Sigmoid colon (tissue), 7 donors: ENCODE data around the gene CNKSR1. TPM values are rescaled to one million over a fixed set of nuclear protein-coding genes. Genes with fewer than 3 reads are reported as not detected.

Experiments
- DNase-seq: peaks from one replicate; pipeline ENCODE4 v3.0.0-alpha.2; 2019
- H3K27ac ChIP-seq, 4 donors: fragments of 200-600 bp; sonication (generic); one replicate each; pipeline ENCODE4 v1.5.1; 2016 to 2019; ENCODE audit warnings: mild to moderate bottlenecking in 1 of 4
- H3K27me3 ChIP-seq, 3 donors: fragments of 200-600 bp; sonication (generic); one replicate each; pipeline ENCODE4 v1.5.1; 2019; ENCODE audit warnings: mild to moderate bottlenecking in 1 of 3
- H3K36me3 ChIP-seq, 4 donors: fragments of 200-600 bp; sonication (generic); one replicate each; pipeline ENCODE4 v1.5.1; 2016 to 2019
- H3K4me1 ChIP-seq, 4 donors: fragments of 200-600 bp; sonication (generic); one replicate each; pipeline ENCODE4 v1.5.1; 2017 to 2019
- H3K4me3 ChIP-seq, 4 donors: fragments of 200-600 bp; sonication (generic); one replicate each; pipeline ENCODE4 v1.5.1; 2017 to 2019; ENCODE audit warnings: mild to moderate bottlenecking in 2 of 4, moderate library complexity in 1 of 4
- H3K9me3 ChIP-seq, 4 donors: fragments of 200-600 bp in 3 of 4; sonication (generic) in 3 of 4; one replicate each; pipeline versions ENCODE4 v1.5.1 to v1.6.1; 2013 to 2019
- EP300 ChIP-seq, 4 donors: sonication (generic); formaldehyde crosslinking; IDR thresholded peaks; one replicate each; pipeline ENCODE4 v1.6.1; 2017; ENCODE audit warnings: antibody characterized with exemption in 4 of 4
- POLR2A ChIP-seq, 2 donors: fragments of 450-650 bp; IDR thresholded peaks; one replicate each; pipeline ENCODE4 v1.6.1; 2016; ENCODE audit warnings: antibody characterized with exemption in 2 of 2, mild to moderate bottlenecking in 2 of 2, moderate library complexity in 2 of 2
- POLR2AphosphoS5 ChIP-seq, 4 donors: sonication (generic); formaldehyde crosslinking; IDR thresholded peaks; one replicate each; pipeline ENCODE4 v1.6.1; 2017; ENCODE audit warnings: antibody characterized with exemption in 4 of 4
- WGBS, 2 donors: extraction: QIAGEN DNeasy Blood & Tissue Kit; methylation state at CpG; one replicate each; pipeline ENCODE4 v1.1.7; 2013; 5-methylcytosine and 5-hydroxymethylcytosine counted together
- intact Hi-C: fragments of 100-400 bp; cut with DNase I; formaldehyde crosslinking; loops from one replicate; pipeline ENCODE4 v1.15.1; 2023
- polyA plus RNA-seq, 3 donors: library from polyadenylated mRNA; stranded (reverse); fragments of 200-250 nt; gene quantifications; one replicate each; pipeline ENCODE4 v1.2.3, GENCODE V29; 2013
- total RNA-seq, 4 donors: library from RNA; depleted of rRNA; stranded (reverse); fragments of >200 nt; gene quantifications; one replicate each; pipeline ENCODE4 v1.1.0, GENCODE V29; 2016
- TF ChIP-seq, protein P1 (sequence below), 4 experiments: fragments of 450-650 bp in 3 of 4; fragments of 200-600 bp in 1 of 4; IDR thresholded peaks; one replicate each; pipeline ENCODE4 v1.5.1; 2016 to 2019; ENCODE audit warnings: antibody characterized with exemption in 4 of 4, mild to moderate bottlenecking in 3 of 4, moderate library complexity in 2 of 4
- donor health status: healthy with polysubstance abuse.
- donor health status: Bipolar disorder and iron deficiency.
- donor health status: healthy.

The CNKSR1 gene
- total and polyA plus RNA-seq, 7 donors, result 0.82 to 29.0 (median 9.3) TPM; not detected in 1

DNA sequence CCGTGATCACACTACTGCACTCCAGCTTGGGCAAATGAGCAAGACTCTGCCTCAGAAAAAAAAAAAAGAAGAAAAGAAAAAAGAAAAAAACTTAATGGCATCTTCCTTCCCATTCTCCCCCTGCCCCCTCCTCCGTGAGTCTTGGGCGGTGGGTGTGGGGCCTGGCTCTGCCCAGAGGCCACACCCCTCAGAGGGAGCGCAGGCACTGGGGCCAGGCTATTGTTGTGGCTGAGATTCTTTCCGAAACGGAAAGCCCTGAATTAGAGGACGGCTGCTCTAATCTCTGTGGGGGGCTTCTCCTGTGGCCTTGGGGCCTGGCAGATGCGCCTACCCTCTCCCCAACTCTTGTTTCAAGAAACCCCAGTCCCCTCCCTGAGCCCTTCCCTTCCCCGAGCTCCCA, 22.5 kb upstream of the CNKSR1 start:
- TF ChIP-seq, protein P1, sequence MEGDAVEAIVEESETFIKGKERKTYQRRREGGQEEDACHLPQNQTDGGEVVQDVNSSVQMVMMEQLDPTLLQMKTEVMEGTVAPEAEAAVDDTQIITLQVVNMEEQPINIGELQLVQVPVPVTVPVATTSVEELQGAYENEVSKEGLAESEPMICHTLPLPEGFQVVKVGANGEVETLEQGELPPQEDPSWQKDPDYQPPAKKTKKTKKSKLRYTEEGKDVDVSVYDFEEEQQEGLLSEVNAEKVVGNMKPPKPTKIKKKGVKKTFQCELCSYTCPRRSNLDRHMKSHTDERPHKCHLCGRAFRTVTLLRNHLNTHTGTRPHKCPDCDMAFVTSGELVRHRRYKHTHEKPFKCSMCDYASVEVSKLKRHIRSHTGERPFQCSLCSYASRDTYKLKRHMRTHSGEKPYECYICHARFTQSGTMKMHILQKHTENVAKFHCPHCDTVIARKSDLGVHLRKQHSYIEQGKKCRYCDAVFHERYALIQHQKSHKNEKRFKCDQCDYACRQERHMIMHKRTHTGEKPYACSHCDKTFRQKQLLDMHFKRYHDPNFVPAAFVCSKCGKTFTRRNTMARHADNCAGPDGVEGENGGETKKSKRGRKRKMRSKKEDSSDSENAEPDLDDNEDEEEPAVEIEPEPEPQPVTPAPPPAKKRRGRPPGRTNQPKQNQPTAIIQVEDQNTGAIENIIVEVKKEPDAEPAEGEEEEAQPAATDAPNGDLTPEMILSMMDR (IDR thresholded peaks at IDR 0.05), result no peak
- TF ChIP-seq POLR2A (IDR thresholded peaks at IDR 0.05), result no peak
- TF ChIP-seq POLR2AphosphoS5 (IDR thresholded peaks at IDR 0.05), result no peak
- TF ChIP-seq EP300 (IDR thresholded peaks at IDR 0.05), result no peak
- no peak for DNase-seq
- Histone ChIP-seq H3K4me3 (no peak overlapping the region), H3K27ac (peak overlapping the region in 2 of 4 donors; percentile 31 to 66), H3K9me3 (no peaks in the 10 kb centered on the region), H3K36me3 (no peaks in the 10 kb centered on the region), H3K27me3 (peaks cover 7 to 30% (median 16%) of the 10 kb centered on the region in 3 donors), H3K4me1 (no peaks in the 10 kb centered on the region)
- WGBS, 2 donors, result 46 to 52% methylated on average over 9 of the region's 9 CpGs
- intact Hi-C loops, result no loop called here

DNA sequence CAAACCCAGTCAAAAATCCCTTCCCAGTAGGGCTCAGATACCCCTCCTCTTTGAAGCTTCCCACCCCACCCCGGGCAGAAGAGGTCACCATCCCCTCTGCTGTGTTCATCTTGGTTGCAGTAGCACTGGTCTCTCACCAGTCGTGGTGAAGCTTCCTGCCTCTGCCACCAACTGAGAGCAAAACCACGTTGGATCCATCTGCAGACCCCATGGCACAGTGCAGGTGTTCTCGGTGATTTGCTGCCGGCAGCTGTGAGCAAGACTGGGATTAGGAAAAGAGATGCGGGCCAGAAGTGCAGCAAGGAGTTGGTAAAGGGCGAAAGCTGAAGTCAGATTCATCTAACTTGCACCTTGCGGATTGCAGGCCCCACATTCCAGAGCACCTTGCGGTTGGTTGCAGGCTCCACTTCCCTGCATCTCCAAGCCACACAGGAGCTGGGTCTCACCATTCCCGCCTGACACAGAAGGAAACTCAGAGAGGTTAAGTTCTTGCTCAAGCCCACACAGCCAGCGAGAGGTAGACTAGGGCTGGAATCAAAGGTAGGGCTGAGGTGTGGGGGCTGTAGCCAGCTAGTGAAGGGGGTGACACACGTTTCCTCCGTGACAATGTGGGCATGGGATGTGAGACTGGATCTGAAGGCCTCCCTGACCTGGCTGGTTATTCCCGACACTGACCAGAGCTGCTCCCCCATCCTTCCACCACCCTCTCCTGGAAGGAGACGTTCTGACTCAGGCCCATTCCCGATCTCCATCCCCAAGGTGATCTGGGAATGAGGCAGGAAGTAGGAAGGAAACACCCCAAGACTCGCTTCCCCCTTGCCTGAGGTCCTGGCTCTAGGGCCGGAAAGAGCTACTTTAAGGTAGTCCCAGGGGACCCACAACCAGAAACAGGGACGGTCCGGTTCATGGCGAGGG, 21.7 kb upstream of the CNKSR1 start:
- Histone ChIP-seq H3K9me3 (no peaks in the 10 kb centered on the region), H3K27me3 (peaks cover 7 to 30% (median 16%) of the 10 kb centered on the region in 3 donors), H3K4me3 (peak overlapping the region in 1 of 4 donors; percentile 8), H3K36me3 (no peaks in the 10 kb centered on the region), H3K4me1 (peaks cover 0 to under 1% (median 0%) of the 10 kb centered on the region in 4 donors), H3K27ac (peak overlapping the region in 3 of 4 donors; percentile 12 to 66 (median 31))
- intact Hi-C loops, result no loop called here
- DNase-seq, result no peak
- WGBS, 2 donors, result 64 to 72% methylated on average over 21 of the region's 21 CpGs
- no peak for TF ChIP-seq EP300 (IDR thresholded peaks at IDR 0.05)
- TF ChIP-seq POLR2AphosphoS5 (IDR thresholded peaks at IDR 0.05), result peak in 1 of 4 donors; percentile 52

DNA sequence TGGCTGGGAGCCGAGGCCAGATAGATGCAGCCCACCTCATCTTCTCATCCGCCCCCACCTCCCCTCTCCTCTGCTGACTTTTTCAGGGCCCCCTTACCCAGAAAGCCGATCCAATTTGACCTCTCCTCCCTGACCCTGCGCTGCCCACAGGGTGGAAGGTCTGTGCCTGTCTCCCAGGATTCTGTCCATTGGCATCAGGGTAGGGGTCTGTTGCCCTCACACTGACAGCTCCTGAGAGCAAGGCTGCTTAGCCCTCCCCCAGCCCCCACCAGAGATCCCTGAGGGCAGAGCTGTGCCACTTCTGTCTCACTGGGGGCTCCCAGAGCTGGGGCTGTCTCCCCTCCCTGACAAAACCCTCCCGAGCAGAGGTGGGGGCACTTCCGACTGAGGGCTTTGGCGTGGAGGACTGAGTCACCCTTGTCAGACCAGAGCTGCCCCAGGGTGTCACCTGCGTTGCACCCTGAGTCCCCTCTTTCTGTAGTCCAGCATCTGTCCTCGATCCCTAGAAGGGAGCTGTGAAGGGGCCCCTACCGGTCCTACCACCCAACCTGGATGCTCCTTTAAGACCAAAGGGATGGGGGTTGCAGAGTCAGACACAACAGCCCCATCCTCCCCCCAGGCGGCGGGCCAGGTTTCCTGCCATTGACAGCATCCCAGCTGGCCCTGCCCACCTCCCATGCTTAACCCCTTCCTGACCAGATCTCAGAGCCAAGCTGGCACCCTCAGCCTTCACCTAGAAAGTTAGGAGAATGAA, 20.8 kb upstream of the CNKSR1 start:
- Histone ChIP-seq H3K4me3 (peak overlapping the region in 3 of 4 donors; percentile 5 to 15 (median 8)), H3K4me1 (peaks cover 0 to 8% (median 6%) of the 10 kb centered on the region in 4 donors), H3K9me3 (no peaks in the 10 kb centered on the region), H3K36me3 (no peaks in the 10 kb centered on the region), H3K27me3 (peaks cover 7 to 30% (median 16%) of the 10 kb centered on the region in 3 donors), H3K27ac (peak overlapping the region in 2 of 4 donors; percentile 12 to 61)
- 28 to 37% methylated on average over 12 of the region's 12 CpGs for WGBS, 2 donors
- TF ChIP-seq EP300 (IDR thresholded peaks at IDR 0.05) (no peak), POLR2A (IDR thresholded peaks at IDR 0.05) (no peak)
- intact Hi-C loops, result no loop called here
- no peak for DNase-seq

DNA sequence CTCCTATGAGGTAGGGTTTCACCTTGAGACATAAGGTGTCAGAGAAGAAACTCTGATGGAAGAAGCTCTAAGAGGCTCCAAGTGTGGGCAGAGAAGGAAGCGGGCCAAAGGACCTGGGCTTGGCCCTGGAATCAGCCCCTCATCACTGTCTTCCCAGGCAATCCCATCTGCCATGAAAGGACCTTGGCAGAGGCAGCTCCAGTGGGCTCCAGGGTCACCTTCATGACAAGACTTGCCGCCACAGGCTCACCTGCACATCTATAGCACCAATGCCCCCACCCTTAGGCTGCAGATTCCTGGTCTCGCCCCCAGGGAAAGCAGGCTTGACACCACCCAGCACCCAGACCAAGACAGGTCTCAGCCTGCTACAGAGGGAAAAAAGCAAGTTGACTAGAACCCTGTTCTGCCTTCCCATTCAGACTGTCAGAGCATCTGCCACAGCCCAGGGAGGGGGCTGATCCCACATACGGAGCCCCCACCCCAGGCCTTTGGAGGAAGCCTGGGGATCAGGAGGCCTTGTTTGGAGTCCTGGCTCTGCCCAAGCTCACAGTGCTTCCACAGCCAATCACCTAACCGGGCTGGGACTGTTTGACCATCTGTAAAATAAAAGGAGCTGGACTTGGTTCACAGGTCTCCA, 18.9 kb upstream of the CNKSR1 start:
- H3K27ac ChIP-seq, result peak overlapping the region in 2 of 4 donors; percentile 7 to 45
- WGBS, 2 donors, result 89 to 90% methylated on average over 5 of the region's 5 CpGs
- peak overlapping the region in 2 of 4 donors; percentile 14 to 54 for H3K4me3 ChIP-seq
- TF ChIP-seq EP300 (IDR thresholded peaks at IDR 0.05) (no peak), POLR2A (IDR thresholded peaks at IDR 0.05) (no peak), POLR2AphosphoS5 (IDR thresholded peaks at IDR 0.05) (no peak)
- TF ChIP-seq, protein P1 (IDR thresholded peaks at IDR 0.05), result no peak
- H3K4me1 ChIP-seq, result peaks cover 0 to 17% (median 12%) of the 10 kb centered on the region in 4 donors
- H3K27me3 ChIP-seq, result peaks cover 7 to 30% (median 16%) of the 10 kb centered on the region in 3 donors
- no peaks in the 10 kb centered on the region for H3K36me3 ChIP-seq
- intact Hi-C loops, result no loop called here
- H3K9me3 ChIP-seq, result no peaks in the 10 kb centered on the region
- peak; percentile 37 for DNase-seq

DNA sequence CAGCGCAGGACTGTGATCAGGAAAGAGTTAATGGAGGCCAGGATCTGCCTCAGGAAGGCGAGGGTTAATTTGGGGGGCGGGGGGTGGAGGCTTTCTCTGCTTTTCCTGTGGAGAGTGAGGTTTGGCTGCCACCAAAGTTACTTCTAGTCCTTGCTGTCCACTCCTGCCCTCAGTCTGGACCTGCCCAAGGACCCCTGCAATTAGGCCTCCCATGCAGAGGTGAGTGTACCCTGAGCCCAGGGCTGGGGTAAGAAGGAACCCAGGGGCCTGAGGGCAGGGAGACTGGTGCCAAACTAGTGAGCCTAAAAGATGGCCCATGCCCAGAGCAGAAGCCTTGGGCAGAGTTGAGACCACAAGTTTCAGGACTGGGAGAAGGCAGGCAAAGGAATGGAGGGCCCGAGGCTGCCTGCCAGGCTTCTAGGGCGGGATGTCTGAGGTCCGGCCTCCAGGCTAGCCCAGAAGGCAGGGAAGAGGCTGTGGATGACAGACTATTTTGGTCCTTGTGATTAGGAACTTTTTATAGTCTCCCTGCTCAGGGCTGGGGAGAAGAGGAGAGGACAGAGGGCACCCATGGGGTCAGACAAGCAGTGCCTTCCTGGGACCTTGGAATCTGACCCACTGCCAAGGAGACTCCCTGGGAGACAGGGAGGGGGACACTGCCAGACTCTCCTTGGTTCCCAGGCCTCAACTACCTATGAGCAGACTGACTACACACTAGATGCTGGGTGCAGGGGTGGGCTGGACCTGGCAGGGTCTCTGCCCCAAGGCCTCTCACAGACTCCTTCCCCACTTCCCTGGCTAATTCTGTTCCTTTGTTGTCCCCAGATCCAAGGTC, 18.2 kb upstream of the CNKSR1 start, which contains the start of gene FAM110D:
FAM110D (plus strand) TSS at position 172 of the 835 bp plus-strand sequence. CDS start 2,213 bp downstream, outside the sequence.
- Histone ChIP-seq H3K4me1 (peaks cover 0 to 22% (median 17%) of the 10 kb centered on the region in 4 donors), H3K27me3 (peaks cover 7 to 30% (median 16%) of the 10 kb centered on the region in 3 donors), H3K36me3 (no peaks in the 10 kb centered on the region), H3K9me3 (no peaks in the 10 kb centered on the region), H3K4me3 (peak within 1 kb of the TSS in 3 of 4 donors; percentile 14 to 59 (median 54)), H3K27ac (peak within 1 kb of the TSS in 3 of 4 donors; percentile 17 to 45 (median 18))
- peak; percentile 49 for DNase-seq
- TF ChIP-seq POLR2AphosphoS5 (IDR thresholded peaks at IDR 0.05), result peak in 1 of 4 donors; percentile 31
- TF ChIP-seq POLR2A (IDR thresholded peaks at IDR 0.05), result no peak
- intact Hi-C loops, result no loop called here
- WGBS, 2 donors, result 67 to 71% methylated on average over 6 of the region's 6 CpGs
